ENCODE data around the gene KCNE3.

DNA sequence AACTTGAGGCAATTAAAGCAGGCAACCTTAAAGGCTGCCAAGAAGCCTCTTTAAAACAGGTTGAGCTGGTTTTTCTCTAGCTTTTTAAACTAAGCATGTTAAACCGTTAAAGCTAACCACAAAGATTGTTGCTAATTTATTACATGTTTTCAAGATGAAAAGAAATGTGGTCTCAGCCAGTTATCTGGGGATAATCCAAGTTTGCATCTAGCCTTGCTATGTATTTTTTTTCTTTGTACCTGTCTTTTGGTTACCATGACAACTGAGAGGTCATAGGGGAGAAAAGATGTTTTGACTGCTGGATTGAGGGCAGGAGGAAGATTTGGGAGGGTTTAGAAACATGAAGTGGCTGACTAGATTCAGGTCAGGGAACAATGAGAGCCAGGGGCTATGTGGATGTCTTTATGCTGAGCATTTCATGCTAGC is 50.0 kb downstream of the KCNE3 start:
- TF ChIP-seq, protein P1, sequence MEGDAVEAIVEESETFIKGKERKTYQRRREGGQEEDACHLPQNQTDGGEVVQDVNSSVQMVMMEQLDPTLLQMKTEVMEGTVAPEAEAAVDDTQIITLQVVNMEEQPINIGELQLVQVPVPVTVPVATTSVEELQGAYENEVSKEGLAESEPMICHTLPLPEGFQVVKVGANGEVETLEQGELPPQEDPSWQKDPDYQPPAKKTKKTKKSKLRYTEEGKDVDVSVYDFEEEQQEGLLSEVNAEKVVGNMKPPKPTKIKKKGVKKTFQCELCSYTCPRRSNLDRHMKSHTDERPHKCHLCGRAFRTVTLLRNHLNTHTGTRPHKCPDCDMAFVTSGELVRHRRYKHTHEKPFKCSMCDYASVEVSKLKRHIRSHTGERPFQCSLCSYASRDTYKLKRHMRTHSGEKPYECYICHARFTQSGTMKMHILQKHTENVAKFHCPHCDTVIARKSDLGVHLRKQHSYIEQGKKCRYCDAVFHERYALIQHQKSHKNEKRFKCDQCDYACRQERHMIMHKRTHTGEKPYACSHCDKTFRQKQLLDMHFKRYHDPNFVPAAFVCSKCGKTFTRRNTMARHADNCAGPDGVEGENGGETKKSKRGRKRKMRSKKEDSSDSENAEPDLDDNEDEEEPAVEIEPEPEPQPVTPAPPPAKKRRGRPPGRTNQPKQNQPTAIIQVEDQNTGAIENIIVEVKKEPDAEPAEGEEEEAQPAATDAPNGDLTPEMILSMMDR (IDR thresholded peaks at IDR 0.05), result no peak
- no peak for TF ChIP-seq EZH2 (IDR thresholded peaks at IDR 0.05)

Measured in neural progenitor cell (in vitro differentiated cells).